WI38 (cell line): ENCODE measurements around the gene SNX24.

Source experiments
- H3K4me3 ChIP-seq: 2 replicates; pipeline ENCODE4 v1.5.1; 2011; ENCODE audit warnings: low read depth, mild to moderate bottlenecking, control low read depth, low read length
- TF ChIP-seq, protein P1 (sequence below): IDR thresholded peaks from 2 replicates; pipeline ENCODE4 v1.5.1; 2012; ENCODE audit warnings: low read depth, mild to moderate bottlenecking, control low read depth, low read length

SNX24 gene

DNA sequence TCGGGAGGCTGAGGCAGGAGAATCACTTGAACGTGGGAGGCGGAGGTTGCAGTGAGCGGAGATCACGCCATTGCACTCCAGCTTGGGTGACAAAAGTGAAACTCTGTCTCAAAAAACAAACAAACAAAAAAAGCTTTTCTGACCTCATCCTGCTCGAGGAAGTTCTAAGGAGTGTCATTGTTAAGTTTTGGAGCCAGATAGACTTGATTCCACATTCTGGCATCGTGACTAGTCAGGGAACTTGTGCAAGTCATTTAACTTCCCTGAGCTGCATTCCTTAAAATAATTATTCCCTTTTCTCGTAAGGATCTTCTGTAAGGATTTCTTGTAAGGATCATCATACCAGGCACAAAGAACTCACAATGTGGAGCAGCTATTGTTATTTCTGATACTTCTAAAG lies 26.2 kb downstream of the SNX24 start:
- no peak overlapping the region for H3K4me3 ChIP-seq
- TF ChIP-seq, protein P1, sequence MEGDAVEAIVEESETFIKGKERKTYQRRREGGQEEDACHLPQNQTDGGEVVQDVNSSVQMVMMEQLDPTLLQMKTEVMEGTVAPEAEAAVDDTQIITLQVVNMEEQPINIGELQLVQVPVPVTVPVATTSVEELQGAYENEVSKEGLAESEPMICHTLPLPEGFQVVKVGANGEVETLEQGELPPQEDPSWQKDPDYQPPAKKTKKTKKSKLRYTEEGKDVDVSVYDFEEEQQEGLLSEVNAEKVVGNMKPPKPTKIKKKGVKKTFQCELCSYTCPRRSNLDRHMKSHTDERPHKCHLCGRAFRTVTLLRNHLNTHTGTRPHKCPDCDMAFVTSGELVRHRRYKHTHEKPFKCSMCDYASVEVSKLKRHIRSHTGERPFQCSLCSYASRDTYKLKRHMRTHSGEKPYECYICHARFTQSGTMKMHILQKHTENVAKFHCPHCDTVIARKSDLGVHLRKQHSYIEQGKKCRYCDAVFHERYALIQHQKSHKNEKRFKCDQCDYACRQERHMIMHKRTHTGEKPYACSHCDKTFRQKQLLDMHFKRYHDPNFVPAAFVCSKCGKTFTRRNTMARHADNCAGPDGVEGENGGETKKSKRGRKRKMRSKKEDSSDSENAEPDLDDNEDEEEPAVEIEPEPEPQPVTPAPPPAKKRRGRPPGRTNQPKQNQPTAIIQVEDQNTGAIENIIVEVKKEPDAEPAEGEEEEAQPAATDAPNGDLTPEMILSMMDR, result no peak

DNA sequence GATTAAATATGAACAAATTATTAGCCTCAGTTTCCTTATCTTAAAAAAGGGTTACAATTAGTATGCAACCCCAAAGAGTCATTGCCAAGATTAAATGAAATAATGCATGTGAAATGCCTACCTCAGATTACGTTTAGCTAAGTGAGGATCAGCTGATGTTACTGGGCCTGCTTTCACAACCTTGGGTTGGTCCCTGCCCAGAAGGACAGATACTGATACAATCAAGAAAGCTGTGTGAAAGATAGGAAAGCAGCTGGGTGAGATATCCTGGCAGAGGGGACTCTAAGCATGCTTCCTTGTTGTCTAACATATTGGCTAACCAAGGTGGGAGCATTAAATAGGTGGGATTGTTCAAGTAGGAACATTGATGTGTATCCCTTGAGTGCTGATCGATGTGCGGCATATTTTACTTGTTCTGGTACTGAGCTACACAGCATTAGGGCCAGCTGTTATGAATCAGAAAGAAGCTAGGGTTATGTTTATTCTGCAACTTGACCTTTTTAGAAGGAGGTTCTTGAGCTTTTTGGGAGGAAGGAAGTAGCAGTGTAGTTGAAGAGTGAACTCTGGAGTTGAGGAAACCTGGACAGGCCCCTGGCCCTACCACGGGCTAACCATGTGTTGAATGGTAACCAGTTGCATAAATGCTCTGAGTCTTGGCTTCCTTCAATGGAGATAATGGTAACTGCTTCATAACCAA lies 28.9 kb downstream of the SNX24 start:
- TF ChIP-seq, protein P1, result no peak
- no peak overlapping the region for H3K4me3 ChIP-seq

DNA sequence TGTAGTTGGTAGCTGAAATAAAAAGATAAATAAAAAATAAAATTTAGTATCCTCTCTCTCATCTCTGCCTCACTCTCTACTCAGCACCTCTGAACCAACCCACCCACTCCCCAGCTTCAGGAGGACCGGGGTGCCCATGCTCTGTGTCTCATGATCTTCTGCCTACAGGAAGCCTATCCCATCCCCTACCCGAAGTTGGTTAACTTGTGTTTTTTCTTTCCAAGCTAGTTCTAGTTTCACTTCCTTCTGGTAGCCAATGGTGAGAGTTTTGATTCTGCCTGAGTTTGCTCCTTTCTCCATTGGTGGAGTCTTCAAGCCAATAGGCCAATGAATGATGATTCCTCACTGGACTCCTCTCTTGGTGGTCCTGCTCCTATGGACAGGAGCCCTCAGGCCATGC lies 32.1 kb downstream of the SNX24 start:
- H3K4me3 ChIP-seq, result no peak overlapping the region
- TF ChIP-seq, protein P1, result no peak

DNA sequence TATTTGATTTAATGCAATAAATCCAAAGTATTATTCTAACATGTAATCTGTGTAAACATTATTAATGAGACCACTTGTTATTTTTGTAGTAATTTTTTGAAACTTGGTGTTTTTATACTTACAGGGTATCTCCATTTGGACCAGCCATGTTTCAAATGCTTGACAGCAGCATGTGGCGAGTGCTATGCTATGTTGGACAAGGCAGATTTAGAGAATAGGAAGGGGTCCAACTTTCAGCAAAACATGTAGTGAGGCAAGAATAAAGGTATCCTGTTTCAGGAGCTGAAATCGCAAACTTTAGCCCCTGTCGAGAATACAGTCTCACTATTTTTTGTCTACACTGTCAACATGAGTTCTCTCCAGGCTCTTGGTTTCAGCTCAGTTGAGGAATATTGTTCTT lies 33.7 kb downstream of the SNX24 start:
- H3K4me3 ChIP-seq, result no peak overlapping the region
- TF ChIP-seq, protein P1, result no peak

DNA sequence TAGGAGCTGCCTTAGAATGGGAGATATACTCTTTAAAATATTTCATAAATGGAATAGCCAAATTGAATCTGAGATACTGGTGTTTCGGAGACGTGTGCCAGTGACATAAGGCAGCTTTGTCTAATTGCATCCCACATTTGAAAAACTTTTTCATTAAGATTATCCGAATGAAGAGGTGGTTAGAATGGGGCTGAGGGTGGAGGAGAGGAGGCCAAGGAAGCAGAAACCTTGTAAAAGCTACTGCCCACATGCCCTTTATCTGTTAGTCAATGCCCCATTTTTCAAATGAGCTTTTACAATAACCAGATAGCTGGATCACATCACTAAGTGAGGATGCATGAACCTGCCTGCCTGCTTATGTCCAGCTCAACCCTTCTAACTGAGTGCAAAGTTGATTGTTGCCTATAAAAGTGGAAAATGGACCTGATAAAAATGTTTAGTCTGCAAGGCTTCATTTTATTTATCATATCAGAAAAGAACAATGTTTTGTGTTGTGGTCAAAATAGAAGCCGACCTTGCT lies 34.8 kb downstream of the SNX24 start:
- TF ChIP-seq, protein P1, result no peak
- H3K4me3 ChIP-seq, result no peak overlapping the region

DNA sequence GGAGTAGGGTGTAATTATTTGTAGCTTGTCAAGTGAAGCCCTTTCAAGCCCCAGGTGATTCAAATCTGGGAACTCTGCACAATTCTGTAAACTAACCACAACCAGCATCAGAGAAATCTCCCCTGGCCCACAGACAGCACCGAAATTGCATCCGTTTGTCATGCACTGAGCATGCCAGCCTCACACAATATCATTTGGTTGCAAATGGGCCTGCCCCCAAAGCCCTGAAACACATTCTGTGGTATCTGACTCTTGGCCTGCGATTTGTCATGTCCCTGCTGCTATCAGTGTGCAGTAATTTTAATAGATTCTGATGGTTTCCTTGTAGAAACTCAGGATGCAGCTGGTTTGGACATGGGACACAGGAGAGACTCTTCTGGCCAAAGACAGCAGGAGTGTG lies 35.3 kb downstream of the SNX24 start:
- TF ChIP-seq, protein P1, result no peak

DNA sequence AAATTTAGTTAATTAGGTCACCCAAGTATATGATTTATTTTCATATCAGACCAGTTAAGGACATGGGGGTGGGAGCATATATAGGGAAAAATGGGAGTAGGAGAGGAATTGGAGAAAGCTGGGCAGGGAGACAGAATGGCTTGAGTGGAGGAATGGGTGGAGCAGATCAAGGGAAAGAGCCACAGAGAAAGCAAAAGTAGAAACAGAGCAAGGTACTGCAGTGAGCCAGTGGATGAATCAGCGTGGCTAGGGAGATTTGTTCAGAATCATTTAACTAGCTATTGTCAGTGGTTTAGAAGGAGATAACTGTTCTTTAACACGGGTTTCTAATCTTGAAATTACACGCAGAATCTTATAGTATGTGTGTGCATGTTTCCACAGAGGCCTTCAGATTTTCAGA lies 37.4 kb downstream of the SNX24 start:
- no peak overlapping the region for H3K4me3 ChIP-seq
- TF ChIP-seq, protein P1, result no peak

More for the DNA sequence above, 35.3 kb downstream of the SNX24 start:
- H3K4me3 ChIP-seq, result no peak overlapping the region
